Small intestine (tissue), 7 donors: ENCODE data around the gene PPP1R9A. TPM values are rescaled to one million over a fixed set of nuclear protein-coding genes. Genes with fewer than 3 reads are reported as not detected.

Experiments
- DNase-seq, 2 donors: peaks; one replicate each; pipeline versions ENCODE4 v3.0.0 to v3.0.0-alpha.2; 2013
- FAIRE-seq: peaks from 2 replicates; lab custom pipeline; 2012; peaks lifted over from hg19 to GRCh38; lab: Jason Lieb, UNC
- H3K27ac ChIP-seq, 3 donors: one replicate each; pipeline ENCODE4 v1.5.1; 2013; ENCODE audit warnings: low read length in 2 of 3, mild to moderate bottlenecking in 2 of 3, control low read depth in 1 of 3, inconsistent platforms in 1 of 3, low read depth in 1 of 3, moderate library complexity in 1 of 3
- H3K27me3 ChIP-seq, 3 donors: one replicate each; pipeline ENCODE4 v1.6.1; 2013; ENCODE audit warnings: low read length in 3 of 3, inconsistent platforms in 1 of 3; ENCODE audit not compliant: control insufficient read depth in 3 of 3, insufficient read depth in 3 of 3
- H3K36me3 ChIP-seq, 3 donors: one replicate each; pipeline ENCODE4 v1.6.1; 2013; ENCODE audit warnings: low read length in 3 of 3, inconsistent platforms in 1 of 3, low read depth in 1 of 3, mild to moderate bottlenecking in 1 of 3, moderate library complexity in 1 of 3; ENCODE audit not compliant: control insufficient read depth in 3 of 3, insufficient read depth in 2 of 3
- H3K4me1 ChIP-seq, 3 donors: one replicate each; pipeline ENCODE4 v1.6.1; 2013; ENCODE audit warnings: low read length in 2 of 3, inconsistent platforms in 1 of 3, low read depth in 1 of 3, mild to moderate bottlenecking in 1 of 3, moderate library complexity in 1 of 3; ENCODE audit not compliant: control insufficient read depth in 3 of 3, insufficient read depth in 2 of 3
- H3K4me3 ChIP-seq, 3 donors: one replicate each; pipeline ENCODE4 v1.5.1; 2013; ENCODE audit warnings: low read length in 3 of 3, control low read depth in 1 of 3, inconsistent platforms in 1 of 3, low read depth in 1 of 3, mild to moderate bottlenecking in 1 of 3, moderate library complexity in 1 of 3
- H3K9me3 ChIP-seq, 2 donors: one replicate each; pipeline ENCODE4 v1.6.1; 2013; ENCODE audit warnings: low read depth in 1 of 2, low read length in 1 of 2; ENCODE audit not compliant: control insufficient read depth in 2 of 2, insufficient read depth in 1 of 2
- whole genome bisulfite sequencing, 3 donors: extraction: QIAGEN DNeasy Blood & Tissue Kit; methylation state at CpG; one replicate each; pipeline ENCODE4 v1.1.7; 2013; 5-methylcytosine and 5-hydroxymethylcytosine counted together
- polyA plus RNA-seq, 4 donors: library from polyadenylated mRNA; stranded (reverse) in 3 of 4; unstranded in 1 of 4; fragments of 200-250 nt in 3 of 4; fragments of 120-200 nt in 1 of 4; gene quantifications; one replicate each; pipeline versions ENCODE4 v1.2.1 to v1.2.3, GENCODE V29; 2013
- donor health status: healthy with polysubstance abuse.
- donor health status: control.
- donor health status: control.
- donor health status: Bipolar disorder and iron deficiency.
- donor health status: healthy.

PPP1R9A gene
- polyA plus RNA-seq, 4 donors: 0.27 to 13.3 (median 1.6) TPM

DNA sequence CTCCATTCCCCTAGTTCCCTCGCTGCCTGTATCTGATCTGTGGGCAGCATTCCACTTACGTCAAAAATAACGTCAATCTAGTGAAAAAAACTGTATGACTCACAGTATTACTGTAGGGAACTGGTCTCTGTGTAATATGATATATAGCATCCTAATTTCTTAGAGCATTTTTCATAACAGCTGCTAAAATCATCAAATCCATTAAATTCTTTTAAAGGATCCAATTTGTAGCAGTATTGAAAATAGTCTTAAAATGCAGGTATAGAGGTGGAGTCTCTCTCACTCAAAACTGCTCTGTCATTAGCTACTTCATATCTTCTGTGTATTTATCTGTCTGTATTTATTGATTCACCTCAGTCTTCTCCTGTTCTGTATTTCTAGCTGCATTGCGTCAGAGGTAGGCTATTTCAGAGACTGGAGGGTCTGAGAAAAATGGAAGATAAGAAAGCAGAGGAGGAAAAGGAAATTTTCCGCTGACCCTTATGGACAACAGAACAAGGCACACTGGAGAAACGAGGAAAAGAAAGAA is 357.0 kb downstream of the PPP1R9A start:
- FAIRE-seq (no peak), DNase-seq (no peak)
- H3K9me3 ChIP-seq: no peaks in the 10 kb centered on the region
- WGBS, 3 donors: 90 to 91% (median 91%) methylated on average over 6 of the region's 6 CpGs
- H3K4me1 ChIP-seq: no peaks in the 10 kb centered on the region
- H3K27me3 ChIP-seq: no peaks in the 10 kb centered on the region
- H3K27ac ChIP-seq: no peak overlapping the region
- H3K4me3 ChIP-seq: no peak overlapping the region
- peaks cover 0 to 7% (median 0%) of the 10 kb centered on the region in 3 donors for H3K36me3 ChIP-seq

DNA sequence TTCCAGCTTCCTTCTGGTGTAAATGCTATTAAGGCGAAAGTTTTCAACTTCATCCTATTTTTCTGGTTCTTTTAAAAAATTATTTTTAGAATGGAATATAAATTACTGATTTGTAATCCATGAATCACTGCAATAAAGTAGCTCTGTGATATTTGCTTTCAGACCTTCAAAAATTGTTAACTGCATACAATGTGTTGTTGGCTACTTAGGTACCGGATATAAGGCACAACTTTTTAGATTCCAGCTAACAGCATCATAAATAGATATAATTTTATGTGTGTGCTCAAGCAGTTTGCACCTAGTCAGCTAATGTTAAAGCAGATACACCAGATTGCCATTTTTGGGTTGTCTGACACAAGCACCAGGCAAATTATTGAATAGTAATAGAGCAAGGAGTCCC is 358.2 kb downstream of the PPP1R9A start:
- DNase-seq: no peak
- WGBS, 3 donors: 90 to 97% (median 94%) methylated on average over 2 of the region's 2 CpGs

DNA sequence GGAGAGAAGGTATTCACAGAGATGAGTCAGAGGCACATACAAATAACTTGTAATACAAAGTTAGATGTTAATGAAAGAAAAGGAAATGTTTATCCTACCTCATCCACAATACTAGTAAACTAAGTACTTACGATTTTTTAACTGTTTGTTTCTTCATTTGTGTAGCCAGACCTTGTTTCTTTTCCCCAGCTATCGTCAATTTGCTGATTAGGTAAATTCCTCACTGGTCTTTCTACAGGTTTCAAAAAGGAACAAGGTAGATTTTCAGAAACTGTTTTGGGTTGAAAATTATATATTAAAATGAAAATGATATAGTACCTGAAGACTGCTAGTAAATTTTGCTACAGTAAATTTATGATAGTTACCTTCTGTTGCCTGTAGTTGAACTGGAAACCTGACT is 360.4 kb downstream of the PPP1R9A start:
- 84 to 92% (median 84%) methylated on average over 2 of the region's 2 CpGs for WGBS, 3 donors
- H3K9me3 ChIP-seq: no peaks in the 10 kb centered on the region
- no peaks in the 10 kb centered on the region for H3K4me1 ChIP-seq
- peaks cover 0 to 5% (median 0%) of the 10 kb centered on the region in 3 donors for H3K36me3 ChIP-seq
- DNase-seq (no peak), FAIRE-seq (no peak)
- no peaks in the 10 kb centered on the region for H3K27me3 ChIP-seq
- no peak overlapping the region for H3K4me3 ChIP-seq
- no peak overlapping the region for H3K27ac ChIP-seq

More for the DNA sequence above, 358.2 kb downstream of the PPP1R9A start:
- no peak for FAIRE-seq
- Histone ChIP-seq H3K4me3 (no peak overlapping the region), H3K27ac (no peak overlapping the region), H3K27me3 (no peaks in the 10 kb centered on the region), H3K36me3 (peaks cover 0 to 5% (median 0%) of the 10 kb centered on the region in 3 donors), H3K4me1 (no peaks in the 10 kb centered on the region), H3K9me3 (no peaks in the 10 kb centered on the region)

DNA sequence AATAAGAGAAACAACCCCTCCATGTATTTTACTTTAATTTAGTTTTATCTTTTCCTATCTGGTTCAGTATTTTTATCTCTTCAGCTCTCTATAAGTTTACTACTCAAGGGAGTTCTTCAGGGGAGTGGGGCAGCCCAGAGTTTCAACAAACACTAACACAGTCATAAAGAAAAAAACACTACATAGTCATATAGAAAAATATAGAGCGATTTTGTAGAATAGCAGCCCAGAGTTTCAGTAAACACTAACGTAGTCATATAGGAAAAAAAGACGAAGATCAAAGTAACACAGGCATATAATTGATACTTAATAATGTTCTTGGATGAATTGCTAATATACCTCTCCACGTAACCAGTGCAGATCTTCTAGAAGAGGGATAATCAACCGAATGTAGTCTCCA is 362.2 kb downstream of the PPP1R9A start:
- H3K4me1 ChIP-seq: no peaks in the 10 kb centered on the region
- 73 to 89% (median 86%) methylated on average over 5 of the region's 5 CpGs for WGBS, 3 donors
- no peak overlapping the region for H3K4me3 ChIP-seq
- DNase-seq (no peak), FAIRE-seq (no peak)
- H3K36me3 ChIP-seq: peaks cover 0 to 9% (median 0%) of the 10 kb centered on the region in 3 donors
- no peaks in the 10 kb centered on the region for H3K27me3 ChIP-seq
- no peaks in the 10 kb centered on the region for H3K9me3 ChIP-seq
- no peak overlapping the region for H3K27ac ChIP-seq

DNA sequence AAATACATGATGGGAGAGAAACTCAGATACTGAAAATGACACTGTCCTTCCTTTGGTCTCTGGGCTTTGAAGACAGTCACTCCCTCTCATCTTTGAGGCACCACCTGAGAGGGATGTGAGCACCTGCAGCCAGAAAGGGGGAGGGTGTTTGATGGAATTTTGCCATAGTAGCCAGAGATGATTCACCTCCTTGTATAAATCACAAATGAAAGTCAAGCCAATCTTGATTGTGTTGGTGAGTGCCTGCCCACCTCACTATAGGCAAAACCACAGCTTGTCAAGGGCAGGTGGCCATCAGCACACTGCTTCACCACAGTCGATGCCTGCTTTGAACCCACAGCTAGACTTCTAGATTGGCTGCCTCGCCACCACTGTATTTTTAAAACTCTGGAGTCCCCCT is 368.7 kb downstream of the PPP1R9A start:
- H3K4me1 ChIP-seq: no peaks in the 10 kb centered on the region
- DNase-seq: no peak
- H3K36me3 ChIP-seq: peaks cover 0 to 13% (median 0%) of the 10 kb centered on the region in 3 donors
- 86 to 93% (median 87%) methylated on average over 2 of the region's 2 CpGs for WGBS, 3 donors
- FAIRE-seq: no peak
- H3K9me3 ChIP-seq: no peaks in the 10 kb centered on the region
- no peak overlapping the region for H3K27ac ChIP-seq
- H3K4me3 ChIP-seq: no peak overlapping the region
- no peaks in the 10 kb centered on the region for H3K27me3 ChIP-seq

DNA sequence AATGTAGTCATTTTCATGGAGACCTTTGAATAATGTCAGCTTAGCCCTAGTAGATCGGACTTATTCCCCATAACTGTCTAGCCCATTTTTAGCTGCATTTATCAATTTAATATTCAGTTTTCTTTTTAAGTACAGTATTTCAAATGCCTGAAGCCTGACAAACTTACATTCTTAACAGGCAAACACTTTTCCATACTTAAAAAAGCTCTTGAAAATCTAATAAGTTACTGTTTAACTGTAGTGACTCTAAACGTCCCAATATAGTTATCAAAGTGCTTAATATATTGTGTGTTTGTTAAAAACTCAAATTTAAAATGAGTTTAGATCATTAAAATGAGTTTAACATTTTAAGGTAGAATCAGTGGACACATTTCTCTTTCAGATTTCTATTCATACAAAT is 372.0 kb downstream of the PPP1R9A start:
- H3K9me3 ChIP-seq: no peaks in the 10 kb centered on the region
- no peaks in the 10 kb centered on the region for H3K27me3 ChIP-seq
- H3K4me3 ChIP-seq: no peak overlapping the region
- DNase-seq (no peak), FAIRE-seq (no peak)
- peaks cover 0 to 13% (median 0%) of the 10 kb centered on the region in 3 donors for H3K36me3 ChIP-seq
- H3K4me1 ChIP-seq: no peaks in the 10 kb centered on the region
- H3K27ac ChIP-seq: no peak overlapping the region
- 55 to 67% (median 60%) methylated on average over 2 of the region's 2 CpGs for WGBS, 3 donors

DNA sequence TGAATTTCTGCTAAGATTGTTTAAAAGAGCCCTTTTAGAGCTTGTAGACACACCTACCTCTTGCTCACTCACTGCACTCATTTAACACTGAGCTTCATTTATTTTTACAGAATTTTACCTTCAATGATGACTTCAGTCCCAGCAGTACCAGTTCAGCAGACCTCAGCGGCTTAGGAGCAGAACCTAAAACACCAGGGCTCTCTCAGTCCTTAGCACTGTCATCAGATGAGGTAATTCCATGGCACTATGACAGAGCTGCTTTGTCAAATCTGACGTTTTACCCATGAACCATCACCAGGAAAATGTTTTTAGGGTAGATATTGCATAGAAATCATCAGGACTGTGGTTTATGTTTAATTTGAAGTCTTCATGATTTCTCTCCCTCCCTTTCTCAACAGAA is 378.7 kb downstream of the PPP1R9A start:
- Histone ChIP-seq H3K9me3 (no peaks in the 10 kb centered on the region), H3K4me3 (no peak overlapping the region), H3K36me3 (peaks cover 0 to 15% (median 3%) of the 10 kb centered on the region in 3 donors), H3K4me1 (no peaks in the 10 kb centered on the region), H3K27ac (no peak overlapping the region), H3K27me3 (no peaks in the 10 kb centered on the region)
- 66 to 78% (median 70%) methylated on average over 2 of the region's 2 CpGs for WGBS, 3 donors
- DNase-seq: no peak
- FAIRE-seq: no peak

DNA sequence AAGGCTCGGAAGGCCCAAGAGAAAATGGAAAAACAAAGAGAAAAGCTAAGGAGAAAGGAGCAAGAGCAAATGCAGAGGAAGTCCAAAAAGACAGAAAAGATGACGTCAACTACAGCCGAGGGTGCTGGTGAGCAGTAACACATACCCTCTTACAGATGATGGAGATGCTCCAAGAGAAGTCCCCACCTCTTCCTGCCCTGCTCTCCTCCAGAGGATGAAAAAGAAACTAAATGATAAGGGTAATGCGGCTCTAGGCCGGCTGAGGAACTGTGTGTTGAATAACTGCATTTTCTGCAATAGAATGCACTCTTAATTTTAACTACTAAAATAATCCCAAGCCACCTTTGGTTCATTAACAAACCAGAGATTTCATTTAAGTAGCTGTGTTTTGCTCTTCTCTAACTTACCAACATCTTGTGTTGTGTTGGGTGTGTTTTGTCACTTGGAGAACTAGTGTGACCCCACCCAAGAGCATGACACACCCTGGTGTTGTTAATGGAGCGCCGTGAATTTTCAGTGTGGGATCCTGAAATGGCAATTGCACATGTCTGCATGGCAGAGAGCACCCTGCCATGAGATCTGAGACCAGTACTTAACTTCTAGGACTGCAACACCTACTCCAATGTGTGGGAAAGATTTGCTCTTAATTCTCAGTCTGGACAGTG is 382.9 kb downstream of the PPP1R9A start:
- no peak for FAIRE-seq
- no peak overlapping the region for H3K27ac ChIP-seq
- H3K36me3 ChIP-seq: peaks cover 0 to 10% (median 3%) of the 10 kb centered on the region in 3 donors
- no peaks in the 10 kb centered on the region for H3K27me3 ChIP-seq
- no peak overlapping the region for H3K4me3 ChIP-seq
- no peaks in the 10 kb centered on the region for H3K9me3 ChIP-seq
- 92 to 96% (median 95%) methylated on average over 7 of the region's 7 CpGs for WGBS, 3 donors
- H3K4me1 ChIP-seq: no peaks in the 10 kb centered on the region
- no peak for DNase-seq
